ENCODE results near the gene LPCAT3. TPM values are rescaled to one million over a fixed set of nuclear protein-coding genes. Genes with fewer than 3 reads are reported as not detected.
"Not testable (repeated sequence)": the region's sequence is repeated elsewhere in the genome, so short reads cannot be mapped to it uniquely, and the experiment has no call there.

The LPCAT3 gene
- polyA plus RNA-seq, 1 donor = 20.1 TPM

DNA sequence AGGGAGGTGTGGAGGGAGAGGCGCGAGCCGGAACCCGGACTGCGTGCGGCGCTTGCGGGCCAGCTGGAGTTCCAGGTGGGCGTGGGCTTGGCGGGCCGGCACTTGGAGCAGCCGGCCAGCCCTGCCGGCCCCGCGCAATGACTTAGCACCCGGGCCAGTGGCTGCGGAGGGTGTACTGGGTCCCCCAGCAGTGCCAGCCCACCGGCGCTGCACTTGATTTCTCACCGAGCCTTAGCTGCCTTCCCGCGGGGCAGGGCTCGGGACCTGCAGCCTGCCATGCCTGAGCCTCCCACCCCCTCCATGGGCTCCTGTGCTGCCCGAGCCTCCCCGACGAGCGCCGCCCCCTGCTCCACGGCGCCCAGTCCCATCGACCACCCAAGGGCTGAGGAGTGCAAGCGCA lies 19.1 kb upstream of the LPCAT3 start:
- DNase-seq (ENCODE audit: low read depth) = not testable (repeated sequence)

DNA sequence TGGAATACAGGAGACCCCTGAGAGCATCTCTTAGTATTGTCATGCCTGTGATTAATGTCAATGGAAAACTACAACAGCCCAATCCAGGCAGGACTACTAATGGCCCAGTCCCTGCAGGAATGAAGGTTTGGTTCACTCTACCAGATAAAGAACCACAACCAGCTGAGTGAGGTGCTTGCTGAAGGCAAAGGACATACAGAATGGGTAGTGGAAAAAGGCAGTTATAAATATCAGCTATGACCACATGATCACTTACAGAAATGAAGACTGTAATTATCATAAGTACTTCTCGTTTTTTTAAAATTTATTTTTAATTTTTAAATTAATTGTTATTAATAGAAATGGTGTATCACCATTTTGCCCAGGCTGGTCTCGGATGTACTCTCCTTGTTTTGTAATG lies 17.2 kb upstream of the LPCAT3 start:
- no peak for DNase-seq (ENCODE audit: low read depth)

DNA sequence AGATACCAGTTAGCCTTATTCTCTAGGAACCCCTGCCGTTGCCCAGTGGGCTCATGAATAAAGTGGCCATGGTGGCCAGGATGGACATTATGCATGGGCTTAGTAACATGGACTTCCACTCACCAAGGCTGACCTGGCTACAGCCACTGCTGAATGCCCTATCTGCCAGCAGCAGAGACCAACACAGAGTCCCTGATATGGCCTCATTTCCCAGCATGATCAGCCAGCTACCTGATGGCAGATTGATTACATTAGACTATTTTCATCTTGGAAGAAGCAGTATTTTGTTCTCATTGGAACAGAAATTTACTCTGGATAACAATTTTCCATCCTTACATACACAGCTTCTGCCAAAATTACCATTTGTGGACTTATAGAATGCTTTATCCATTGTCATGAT lies 16.2 kb upstream of the LPCAT3 start:
- DNase-seq (ENCODE audit: low read depth) = no peak

DNA sequence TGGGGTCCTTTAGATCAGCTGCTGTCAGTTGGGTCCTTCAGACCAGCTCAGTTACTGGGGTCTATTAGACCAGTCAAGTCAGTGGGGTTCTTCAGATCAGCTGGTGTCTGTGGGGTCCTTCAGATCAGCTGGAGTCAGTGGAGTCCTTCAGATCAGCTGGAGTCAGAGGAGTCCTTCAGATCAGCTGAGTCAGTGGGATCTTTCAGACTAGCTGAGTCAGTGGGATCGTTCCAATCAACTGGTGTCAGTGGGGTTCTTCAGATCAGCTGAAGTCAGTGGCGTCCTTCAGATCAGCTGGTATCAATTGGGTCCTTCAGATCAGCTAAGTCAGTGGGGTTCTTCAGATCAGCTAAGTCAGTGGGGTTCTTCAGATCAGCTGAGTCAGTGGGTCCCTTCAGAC lies 14.7 kb upstream of the LPCAT3 start:
- DNase-seq (ENCODE audit: low read depth) = no peak

DNA sequence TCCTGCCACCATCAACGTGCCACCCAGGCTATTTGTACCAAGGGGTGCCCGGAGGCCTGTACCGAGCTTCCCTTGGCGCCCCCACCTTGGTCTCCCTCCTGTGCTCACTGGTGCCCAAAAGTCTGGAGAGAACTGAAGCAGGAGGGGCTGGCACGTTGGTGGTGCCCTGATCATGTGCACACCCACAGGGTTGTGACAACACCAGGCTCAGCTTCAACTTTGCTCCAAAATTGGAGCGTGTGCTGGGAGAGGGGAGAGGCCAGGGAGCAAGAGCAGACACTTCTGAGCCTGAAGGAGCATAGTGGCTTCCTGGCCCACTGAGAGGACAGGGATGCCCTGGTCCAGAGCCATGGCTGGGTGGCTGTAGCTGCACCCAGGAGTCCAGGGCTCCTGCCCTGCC lies 13.0 kb upstream of the LPCAT3 start:
- no peak for DNase-seq (ENCODE audit: low read depth)

- no peak for DNase-seq (ENCODE audit: low read depth)
Observed at GRCh38 chr12:7026854-7027253, 8.6 kb upstream of the LPCAT3 start.

GRCh38 chr12:7023114-7023513 lies 4.8 kb upstream of the LPCAT3 start:
- no peak for DNase-seq (ENCODE audit: low read depth)

DNA sequence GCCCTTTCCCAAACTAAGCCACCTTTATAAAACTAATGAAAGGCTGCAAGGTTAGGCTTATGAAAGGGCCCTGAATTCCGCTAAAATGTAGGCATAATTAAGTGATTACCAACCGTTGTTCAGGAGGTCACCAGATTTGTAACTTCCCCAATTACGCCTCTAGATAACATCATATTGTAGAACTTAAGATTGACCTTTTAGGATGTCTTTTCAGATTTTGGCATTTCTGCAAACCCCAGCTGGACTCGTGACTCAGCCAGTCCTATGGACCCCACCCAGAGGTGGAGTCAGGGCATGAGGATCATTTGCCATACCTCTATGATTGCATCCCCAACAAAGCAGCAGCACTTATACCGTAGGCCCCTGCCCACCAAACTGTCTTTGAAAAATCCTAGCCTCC lies 3.7 kb upstream of the LPCAT3 start:
- no peak for DNase-seq (ENCODE audit: low read depth)

GRCh38 chr12:7019043-7019569 lies 830 bp upstream of the LPCAT3 start:
- no peak for DNase-seq (ENCODE audit: low read depth)

- DNase-seq (ENCODE audit: low read depth) = no peak
Observed at GRCh38 chr12:7017870-7018349, 366 bp downstream of the LPCAT3 start.

- DNase-seq (ENCODE audit: low read depth) = no peak
Observed at GRCh38 chr12:7016958-7017571, 1.2 kb downstream of the LPCAT3 start.

DNA sequence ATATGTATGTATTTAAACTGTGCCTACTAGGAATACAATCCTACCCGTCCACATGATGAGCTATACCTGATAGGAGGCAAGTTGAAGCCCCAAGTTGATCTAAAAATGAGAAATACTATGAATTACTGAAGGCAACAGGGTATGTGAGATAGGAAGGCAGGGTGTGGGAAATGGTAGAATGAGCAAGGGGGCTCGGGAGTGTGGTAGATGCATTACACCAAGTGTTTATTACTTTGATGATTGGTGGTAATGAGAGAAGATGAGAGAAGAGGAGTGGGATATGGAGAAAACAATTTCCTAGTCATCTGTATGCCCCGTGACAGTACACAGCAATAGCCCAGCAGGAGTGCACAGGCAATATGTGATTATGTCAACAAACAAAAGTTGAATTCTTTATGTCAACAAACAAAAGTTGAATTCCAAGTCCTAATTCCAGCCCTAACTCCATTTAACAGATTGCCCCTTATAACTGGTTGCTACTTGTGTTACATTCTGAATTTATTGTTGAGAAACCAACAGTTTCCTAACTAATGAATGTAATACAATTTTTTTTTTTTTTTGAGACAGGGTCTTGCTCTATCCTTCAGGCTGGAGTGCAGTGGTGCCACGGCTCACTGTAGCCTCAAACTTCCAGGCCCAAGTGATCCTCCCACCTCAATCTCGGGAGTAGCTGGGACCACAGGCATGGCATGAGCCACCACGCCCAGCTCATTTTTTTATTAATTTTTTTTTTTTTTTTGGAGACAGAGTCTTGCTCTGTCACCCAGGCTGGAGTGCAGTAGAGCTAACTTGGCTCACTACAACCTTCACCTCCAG lies 2.5 kb downstream of the LPCAT3 start:
- no peak for DNase-seq (ENCODE audit: low read depth)

GRCh38 chr12:7013101-7013500 lies 5.2 kb downstream of the LPCAT3 start:
- no peak for DNase-seq (ENCODE audit: low read depth)

GRCh38 chr12:7012024-7012607 lies 6.2 kb downstream of the LPCAT3 start:
- DNase-seq (ENCODE audit: low read depth) = no peak

DNA sequence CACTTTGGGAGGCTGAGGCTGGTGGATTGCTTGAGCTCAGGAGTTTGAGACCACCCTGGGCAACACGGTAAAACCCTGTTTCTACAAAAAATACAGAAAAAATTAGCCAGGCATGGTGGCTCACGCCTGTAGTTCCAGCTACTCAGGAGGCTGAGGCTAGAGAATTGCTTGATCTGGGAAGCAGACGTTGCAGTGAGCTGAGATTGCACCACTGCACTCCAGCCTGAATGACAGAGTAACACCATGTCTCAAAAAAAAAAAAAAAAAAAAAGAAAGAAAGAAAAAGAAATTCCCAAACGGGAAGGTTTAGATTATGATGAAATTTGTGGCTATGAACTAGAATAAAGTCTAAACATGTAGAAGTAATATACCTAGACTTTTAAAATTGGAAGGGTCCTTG lies 6.9 kb downstream of the LPCAT3 start:
- not testable (repeated sequence) for DNase-seq (ENCODE audit: low read depth)

GRCh38 chr12:7009512-7009911 lies 8.8 kb downstream of the LPCAT3 start:
- no peak for DNase-seq (ENCODE audit: low read depth)

GRCh38 chr12:7008864-7009263 lies 9.4 kb downstream of the LPCAT3 start:
- DNase-seq (ENCODE audit: low read depth) = no peak

DNA sequence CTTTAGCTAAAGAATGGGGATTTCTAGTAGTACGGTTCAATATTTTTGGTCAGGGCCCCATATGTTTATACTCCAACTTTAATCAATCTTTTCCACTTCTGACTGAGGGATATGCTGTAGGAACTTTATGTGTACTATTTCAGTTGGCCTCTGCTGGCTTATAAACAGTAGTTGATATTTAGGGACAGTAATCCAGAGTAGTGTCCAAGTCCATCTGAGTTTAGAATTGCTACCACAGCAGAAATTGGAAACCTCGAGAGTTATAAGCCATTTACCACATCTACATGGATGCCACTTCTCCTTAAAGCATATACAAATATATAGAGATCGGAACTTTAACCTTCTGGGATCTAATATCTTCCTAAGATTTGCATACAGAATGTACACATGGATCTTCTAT lies 11.6 kb downstream of the LPCAT3 start:
- DNase-seq (ENCODE audit: low read depth) = no peak

- DNase-seq (ENCODE audit: low read depth) = no peak
Observed at GRCh38 chr12:7005311-7005710, 13.0 kb downstream of the LPCAT3 start.

DNA sequence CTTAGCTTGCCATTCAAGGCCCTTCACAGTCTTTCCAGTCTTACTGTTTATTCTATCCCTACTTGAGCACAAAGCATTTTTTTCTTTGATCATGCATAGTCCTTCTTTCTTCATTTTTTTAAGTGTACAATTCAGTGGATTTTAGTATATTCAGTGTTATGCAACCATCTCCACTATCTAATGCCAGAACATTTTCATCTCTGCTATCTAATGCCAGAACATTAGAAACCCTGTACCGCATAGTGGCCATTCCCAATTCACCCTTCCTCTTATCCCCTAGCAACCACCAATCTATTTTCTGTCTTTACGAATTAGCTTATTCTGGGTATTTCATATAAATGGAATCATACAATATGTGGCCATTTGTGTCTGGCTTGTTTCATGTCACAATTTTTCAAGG lies 13.4 kb downstream of the LPCAT3 start:
- DNase-seq (ENCODE audit: low read depth) = no peak

DNA sequence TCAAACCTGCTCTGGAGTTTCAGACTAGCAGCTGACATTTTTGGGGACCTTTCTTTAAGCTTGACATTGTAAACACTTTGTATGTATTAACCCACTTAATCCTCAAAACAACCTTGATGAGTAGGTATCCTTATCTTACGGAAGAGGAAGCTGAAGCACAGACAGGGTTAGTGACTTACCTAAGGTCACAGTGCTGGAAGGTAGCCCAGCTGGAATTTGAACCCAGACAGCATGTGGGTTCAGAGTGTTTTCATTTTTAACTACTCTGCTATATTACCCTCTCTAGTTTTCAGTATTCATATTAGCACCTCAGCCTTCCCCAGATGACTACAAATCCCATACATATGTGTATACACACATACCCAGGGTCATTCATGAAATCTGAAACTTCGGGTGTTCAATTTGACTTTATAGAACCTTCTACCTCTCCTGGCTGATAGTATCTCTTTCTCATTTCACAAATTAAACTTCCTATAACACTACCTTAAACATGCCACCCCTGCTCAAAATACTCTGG lies 13.9 kb downstream of the LPCAT3 start:
- DNase-seq (ENCODE audit: low read depth) = no peak

- no peak for DNase-seq (ENCODE audit: low read depth)
Observed at GRCh38 chr12:7001921-7002591, 16.2 kb downstream of the LPCAT3 start.

All from forelimb muscle (tissue), 1 donor.